GF-D8 (cell line): ENCODE data around the gene CCDC138.
"Not testable (repeated sequence)": the region's sequence is repeated elsewhere in the genome, so short reads cannot be mapped to it uniquely, and the experiment has no call there.

Source experiments
- DNase-seq: peaks from one replicate; lab custom pipeline; 2025; lab: John Stamatoyannopoulos, UW

Gene CCDC138

DNA sequence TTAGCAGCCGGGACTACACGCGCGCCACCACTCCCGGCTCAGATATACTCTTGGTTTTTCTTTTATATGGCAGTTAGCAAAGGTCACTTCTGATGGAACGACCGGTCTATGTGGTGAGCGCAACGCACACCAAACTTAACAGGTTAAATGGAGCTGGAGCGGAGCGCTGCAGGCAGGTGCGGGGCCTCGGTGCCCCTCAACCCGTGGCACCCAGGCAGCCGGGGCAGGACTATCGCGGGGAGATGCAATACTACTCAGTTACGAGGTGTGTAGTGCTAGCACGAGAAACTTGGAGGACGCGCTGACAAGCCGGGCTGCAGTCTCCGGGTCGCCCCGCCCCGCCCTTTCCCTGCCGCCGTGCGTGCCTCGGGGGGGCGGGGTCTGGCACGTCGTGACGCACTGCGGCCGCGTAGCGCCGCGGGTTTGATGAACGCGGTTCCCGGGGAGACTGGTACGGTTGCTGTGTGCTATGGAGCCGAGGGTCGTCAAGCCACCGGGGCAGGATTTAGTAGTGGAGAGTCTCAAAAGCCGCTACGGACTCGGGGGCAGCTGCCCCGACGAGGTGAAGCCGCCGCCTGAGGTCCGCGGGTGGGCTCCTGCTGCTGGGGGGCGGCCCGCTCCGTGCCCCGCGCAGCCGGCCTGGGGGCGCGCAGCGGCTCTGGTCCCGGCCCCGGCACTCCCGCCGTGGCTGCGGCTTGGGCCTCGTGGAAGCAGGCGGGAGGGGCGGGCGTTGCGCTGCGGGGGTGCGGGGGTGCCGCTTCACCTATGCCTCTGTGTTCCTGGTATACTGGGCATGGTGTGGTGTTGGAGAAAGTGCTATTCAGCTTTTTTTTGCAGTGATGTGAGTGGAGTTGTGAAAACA is at the start of gene CCDC138:
CCDC138 (plus strand) TSS at position 418 of the 862 bp plus-strand sequence; CDS start at position 470, 52 bp downstream.
- DNase-seq = peak; percentile 79

- not testable (repeated sequence) for DNase-seq
These were observed 28.6 kb upstream of the CCDC138 start for GRCh38 chr2:108757973-108758372.

DNA sequence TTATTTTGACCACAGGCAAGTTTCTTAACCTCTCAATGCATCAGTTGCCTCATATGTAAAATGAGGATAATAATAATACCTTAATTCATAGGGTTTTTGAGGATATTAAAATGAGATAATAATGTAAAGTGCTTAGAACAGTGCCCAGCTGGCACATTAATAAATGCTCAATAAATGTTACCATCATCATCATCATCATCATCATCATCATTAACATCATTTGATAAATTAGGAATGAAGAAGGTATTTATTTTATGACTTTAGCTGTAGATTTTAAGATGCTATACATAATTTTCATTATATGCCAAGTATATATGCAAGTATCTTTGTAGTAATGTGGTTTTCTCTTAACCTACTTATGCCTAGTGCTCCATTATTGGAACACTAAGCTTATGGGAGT is 24.0 kb upstream of the CCDC138 start:
- DNase-seq = not testable (repeated sequence)

DNA sequence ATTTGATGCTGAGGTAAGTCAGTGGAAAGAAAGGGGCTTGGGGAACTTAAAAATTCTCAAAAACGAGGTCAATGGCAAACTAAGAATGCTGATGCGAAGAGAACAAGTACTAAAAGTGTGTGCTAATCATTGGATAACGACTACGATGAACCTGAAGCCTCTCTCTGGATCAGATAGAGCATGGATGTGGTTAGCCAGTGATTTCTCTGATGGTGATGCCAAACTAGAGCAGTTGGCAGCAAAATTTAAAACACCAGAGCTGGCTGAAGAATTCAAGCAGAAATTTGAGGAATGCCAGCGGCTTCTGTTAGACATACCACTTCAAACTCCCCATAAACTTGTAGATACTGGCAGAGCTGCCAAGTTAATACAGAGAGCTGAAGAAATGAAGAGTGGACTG is 19.9 kb upstream of the CCDC138 start:
- DNase-seq = not testable (repeated sequence)

DNA sequence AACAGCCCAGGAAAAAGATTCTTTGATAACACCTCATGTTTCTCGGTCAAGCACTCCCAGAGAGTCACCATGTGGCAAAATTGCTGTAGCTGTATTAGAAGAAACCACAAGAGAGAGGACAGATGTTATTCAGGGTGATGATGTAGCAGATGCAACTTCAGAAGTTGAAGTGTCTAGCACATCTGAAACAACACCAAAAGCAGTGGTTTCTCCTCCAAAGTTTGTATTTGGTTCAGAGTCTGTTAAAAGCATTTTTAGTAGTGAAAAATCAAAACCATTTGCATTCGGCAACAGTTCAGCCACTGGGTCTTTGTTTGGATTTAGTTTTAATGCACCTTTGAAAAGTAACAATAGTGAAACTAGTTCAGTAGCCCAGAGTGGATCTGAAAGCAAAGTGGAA is 18.7 kb upstream of the CCDC138 start:
- DNase-seq = not testable (repeated sequence)

DNA sequence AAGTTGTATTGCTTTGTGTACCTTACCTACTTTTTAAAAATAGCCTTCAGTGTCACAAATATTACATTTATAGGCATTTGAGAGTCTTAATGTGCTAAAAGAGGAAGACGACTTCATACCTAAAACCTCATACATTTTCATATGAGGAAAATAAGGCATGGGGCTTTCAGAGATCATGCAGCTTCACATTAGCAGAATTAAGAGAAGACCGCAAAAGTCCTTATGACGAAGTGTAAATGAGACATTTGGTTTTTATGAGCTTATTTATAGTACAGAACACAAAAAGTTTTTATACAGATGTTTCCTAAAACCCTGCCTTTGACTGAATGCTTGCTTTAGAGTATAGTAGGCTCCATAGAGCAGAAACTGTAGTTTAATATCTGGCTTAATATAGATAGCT is 10.1 kb upstream of the CCDC138 start:
- no peak for DNase-seq

GRCh38 chr2:108778857-108779256 is 7.7 kb upstream of the CCDC138 start:
- peak; percentile 15 for DNase-seq

DNA sequence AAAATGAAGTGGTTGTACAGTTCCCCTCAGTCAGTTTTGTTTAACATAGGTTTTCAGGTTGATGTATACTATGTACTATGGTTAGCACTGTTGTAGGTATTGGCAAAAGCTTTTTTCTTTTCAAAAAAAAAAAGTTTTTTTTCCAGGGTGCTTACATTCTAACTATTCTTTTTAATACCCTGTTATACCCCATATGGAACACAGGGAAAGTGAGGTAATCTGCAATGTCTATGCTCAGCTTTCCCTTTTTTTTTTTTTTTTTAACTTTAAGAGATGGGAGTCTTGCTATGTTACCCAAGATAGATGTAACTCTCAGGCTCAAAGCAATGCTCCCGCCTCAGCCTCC is 590 bp upstream of the CCDC138 start:
- DNase-seq = no peak

DNA sequence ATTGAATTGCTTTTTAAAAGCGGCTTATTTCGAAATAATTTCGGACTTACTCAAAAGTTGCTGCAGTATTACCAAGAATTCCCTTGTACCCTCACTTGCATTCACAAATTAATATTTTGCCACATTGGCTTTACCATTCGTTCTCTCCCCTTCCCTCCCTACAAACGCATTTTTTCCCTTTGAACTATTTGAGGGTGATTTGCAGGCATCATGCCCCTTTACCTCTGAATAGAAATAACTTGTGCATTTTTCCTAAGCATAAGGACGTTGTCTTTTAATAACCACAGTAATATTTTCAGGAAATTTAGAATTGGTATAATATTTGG is 608 bp downstream of the CCDC138 start:
- DNase-seq = no peak

DNA sequence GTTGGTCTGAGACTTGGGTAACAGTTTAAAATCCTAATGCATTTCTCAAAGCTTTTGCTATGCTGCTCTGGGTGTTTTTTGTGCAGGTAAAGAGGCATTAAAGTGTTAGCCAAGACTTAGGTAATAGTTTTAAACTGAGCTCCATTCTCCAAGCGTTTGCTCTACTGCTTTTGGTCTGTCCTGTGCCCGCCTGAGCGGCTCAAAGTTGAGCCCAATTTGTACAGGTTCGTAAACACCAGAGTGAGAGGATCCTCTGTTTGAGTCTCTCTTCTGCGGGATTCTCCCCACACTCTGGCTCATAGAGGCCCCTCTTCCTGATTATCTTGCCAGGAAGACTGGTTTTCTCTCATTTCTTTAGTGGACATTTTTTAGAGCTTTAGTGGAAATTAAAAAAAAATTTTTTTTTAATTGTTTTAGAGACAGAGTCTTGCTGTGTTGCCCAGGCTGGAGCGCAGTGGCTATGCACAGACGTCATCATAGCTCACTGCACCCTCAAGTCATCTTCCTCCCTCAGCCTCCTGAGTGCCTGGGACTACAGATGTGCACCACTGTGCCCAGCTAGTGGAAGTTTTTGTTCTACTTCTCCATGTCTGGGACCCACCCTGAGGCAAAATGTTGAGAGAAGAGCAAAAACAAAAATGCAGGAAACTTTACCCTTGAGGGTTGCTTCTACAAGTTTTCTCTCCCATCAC is 16.6 kb downstream of the CCDC138 start:
- DNase-seq = no peak

GRCh38 chr2:108805032-108805431 is 18.5 kb downstream of the CCDC138 start:
- DNase-seq = no peak

DNA sequence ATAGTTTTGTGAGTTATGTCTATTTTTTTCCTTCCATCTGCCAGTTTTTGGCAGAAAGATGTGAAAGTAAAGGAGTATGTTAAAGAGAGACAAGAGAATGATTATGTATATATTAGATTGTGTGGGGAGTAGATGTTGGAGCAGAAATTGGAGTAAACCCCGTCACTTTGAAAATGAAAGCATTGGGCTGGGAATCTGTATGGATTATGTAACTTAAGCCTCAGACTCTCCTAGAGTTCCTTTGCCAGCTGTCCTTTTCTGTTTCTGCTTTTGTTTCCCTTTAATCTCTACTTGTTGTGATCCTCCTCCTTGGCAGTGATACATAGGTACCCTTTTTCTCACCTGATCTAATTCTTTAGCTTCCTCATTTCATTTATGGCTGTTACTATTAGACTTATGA is 19.2 kb downstream of the CCDC138 start:
- no peak for DNase-seq

DNA sequence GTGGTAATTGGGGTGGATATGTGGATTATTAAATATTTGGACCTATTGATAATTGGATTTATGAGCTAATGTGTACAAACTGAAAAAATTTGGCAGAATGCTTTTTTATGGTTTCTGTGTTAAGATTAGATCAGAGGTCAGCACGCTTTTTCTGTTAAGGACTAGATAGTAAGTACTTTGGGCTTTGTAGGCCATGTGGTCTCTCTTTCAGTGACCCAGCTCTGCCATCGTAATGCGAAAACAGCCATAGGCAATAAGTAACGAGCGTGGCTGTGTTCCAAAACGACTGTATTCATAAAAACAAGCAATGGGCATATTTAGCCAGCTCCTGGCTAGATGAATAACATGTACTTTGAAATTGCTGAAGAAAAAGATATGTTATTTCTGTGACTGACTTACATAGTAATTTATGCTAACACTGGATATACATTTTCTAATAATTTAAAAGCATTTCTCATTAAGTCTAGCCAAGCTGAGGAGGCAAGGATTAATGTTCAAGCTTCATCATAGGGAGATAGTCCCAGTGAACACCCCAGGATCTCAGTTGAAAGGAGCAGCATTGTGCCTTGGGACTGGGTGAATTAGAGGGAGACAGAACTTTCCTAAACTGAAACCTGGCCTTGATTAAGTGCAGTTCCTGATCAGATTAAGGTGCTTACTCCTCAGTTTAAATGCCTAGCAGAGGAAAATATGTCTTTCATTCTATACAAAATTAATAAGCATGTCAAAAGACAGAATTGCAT is 20.0 kb downstream of the CCDC138 start:
- no peak for DNase-seq

DNA sequence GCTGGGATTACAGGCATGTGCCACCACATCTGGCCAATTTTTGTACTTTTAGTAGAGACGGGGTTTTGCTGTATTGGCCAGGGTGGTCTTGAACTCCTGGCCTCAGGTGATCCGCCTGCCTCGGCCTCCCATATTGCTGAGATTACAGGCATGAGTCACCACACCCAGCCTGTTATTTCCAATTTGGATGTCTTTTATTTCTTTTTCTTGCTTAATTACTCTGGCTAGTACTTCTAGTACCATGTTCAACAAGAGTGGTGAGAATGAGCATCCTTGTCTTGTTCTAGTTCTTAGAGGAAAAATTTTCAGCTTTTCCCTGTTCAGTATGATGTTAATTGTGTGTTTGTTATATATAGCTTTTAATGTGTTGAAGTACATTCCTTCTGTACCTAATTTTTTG is 23.4 kb downstream of the CCDC138 start:
- no peak for DNase-seq

GRCh38 chr2:108810993-108811957 is 24.7 kb downstream of the CCDC138 start:
- no peak for DNase-seq

DNA sequence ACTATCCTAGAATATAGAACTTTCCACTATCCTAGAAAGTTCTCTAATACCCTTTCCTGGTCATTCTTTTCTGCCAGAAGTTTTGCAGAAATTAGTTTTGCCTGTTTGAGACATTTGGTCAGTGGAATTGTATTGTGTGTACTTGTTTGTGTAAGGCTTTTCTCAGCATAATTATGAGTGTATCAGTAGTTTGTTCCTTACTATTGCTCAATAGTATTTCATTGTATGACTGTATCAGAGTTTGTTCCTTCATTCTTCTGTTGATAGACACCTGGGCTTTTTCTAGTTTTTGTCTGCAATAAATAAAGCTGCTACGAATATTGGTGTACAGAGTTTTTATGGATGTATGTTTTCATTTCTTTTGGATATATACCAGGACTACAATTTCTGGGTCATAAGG is 27.2 kb downstream of the CCDC138 start:
- DNase-seq = no peak

GRCh38 chr2:108820482-108820881 is 33.9 kb downstream of the CCDC138 start:
- DNase-seq = no peak

GRCh38 chr2:108823286-108823685 is 36.7 kb downstream of the CCDC138 start:
- no peak for DNase-seq

GRCh38 chr2:108824316-108825070 is 37.9 kb downstream of the CCDC138 start:
- no peak for DNase-seq

DNA sequence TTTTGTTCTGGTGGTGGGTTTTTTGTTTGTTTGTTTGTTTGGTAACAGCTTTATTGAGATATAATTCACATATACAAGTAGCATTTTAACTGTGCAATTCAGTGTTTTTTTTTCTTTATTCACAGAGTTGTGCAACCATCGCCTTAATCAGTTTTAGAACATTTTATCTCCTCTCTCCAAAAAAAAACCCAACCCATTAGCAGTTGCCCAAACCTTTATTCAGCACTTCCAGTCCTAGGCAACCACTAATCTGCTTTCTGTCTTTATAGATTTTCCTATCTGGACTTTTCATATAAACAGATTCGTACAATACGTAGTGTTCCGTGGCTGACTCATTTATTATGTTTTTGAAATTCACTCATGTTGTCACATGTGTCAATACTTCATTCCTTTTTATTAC is 38.7 kb downstream of the CCDC138 start:
- DNase-seq = no peak

DNA sequence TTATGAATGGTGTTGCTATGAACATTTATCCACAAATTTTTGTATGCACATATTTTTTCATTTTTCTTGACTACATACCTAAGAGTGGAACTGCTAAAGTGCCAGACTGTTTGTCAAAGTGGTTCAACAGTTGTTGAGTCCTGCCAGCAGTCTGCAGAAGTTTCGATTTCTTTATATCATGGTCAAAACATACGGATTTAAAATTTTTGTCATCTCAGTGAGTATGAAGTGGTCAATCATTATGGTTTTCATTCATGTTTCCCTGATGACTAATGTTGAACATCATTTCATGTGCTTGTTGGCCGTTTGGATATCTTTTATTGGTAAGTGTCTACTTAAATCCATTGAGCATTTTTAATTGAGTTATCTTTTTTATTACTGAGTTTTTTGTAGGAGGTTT is 39.2 kb downstream of the CCDC138 start:
- DNase-seq = no peak
